Measurements from ENCODE around the gene RAB25.
"Not testable (repeated sequence)": the region's sequence is repeated elsewhere in the genome, so short reads cannot be mapped to it uniquely, and the experiment has no call there.

RAB25 gene

GRCh38 chr1:156055281-156056048 is 5.5 kb upstream of the RAB25 start:
- no peak for DNase-seq

DNA sequence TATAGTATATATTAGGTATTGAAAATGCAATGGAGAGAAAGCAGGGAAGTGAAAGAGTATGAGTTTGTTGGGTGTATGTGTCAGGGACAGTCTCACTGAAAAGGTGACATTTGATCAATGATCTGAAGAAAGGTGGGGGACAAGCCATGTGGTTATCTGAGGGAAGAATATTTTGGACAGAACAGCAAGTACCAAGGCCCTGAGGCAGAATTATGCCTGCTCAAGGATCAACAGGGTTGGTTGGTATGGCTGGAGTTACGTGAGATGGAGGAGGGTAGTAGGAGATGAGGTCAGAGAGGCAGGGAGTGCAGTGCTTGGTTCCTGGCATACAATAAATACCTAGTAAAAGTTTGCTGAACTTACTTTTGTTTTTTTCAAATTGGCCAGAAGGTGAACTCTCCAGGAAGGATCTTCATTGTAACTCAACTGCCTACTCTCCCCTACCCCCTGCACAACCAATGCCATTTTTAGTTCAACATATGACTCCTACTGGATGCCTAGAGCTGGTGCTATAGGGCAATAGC is 4.6 kb upstream of the RAB25 start:
- no peak for DNase-seq

DNA sequence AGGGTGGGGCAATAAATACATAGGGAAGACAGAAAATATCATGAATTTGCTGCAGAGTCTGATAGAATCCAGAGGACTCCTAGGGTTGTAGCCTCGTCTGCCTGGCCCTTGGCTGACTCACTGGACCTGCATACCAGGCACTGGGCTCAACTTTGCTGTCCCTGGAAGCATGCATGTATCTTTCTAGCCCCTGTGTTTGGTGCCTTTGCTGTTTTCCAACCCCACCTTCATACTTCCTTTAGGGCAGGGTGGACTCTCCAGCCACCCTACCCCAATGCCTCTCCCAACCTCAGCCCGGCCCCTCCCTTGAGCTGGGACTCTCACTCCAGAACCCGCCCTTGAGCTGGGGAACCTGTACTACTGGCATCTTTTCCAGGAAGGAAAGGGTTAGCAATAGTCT is 1.2 kb downstream of the RAB25 start:
- DNase-seq: no peak

DNA sequence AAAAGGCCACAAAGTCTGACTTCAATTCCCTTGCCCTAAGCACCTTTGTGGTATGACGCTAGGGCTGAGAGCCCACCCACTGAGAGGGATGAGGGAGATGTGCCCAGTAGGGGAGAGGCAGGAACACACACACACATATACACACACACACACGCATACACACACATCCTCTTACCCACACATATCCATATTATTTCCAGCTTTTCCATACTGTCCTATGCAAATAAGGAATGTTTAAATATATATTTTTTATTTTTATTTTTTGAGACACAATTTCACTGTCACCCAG is 3.0 kb downstream of the RAB25 start:
- DNase-seq: no peak

- no peak for DNase-seq
Measured at GRCh38 chr1:156064615-156065014, 3.7 kb downstream of the RAB25 start.

- no peak for DNase-seq
Measured at GRCh38 chr1:156065212-156065611, 4.3 kb downstream of the RAB25 start.

- no peak for DNase-seq
Measured at GRCh38 chr1:156065871-156066270, 4.9 kb downstream of the RAB25 start.

GRCh38 chr1:156067262-156067661 is 6.3 kb downstream of the RAB25 start:
- DNase-seq: no peak

DNA sequence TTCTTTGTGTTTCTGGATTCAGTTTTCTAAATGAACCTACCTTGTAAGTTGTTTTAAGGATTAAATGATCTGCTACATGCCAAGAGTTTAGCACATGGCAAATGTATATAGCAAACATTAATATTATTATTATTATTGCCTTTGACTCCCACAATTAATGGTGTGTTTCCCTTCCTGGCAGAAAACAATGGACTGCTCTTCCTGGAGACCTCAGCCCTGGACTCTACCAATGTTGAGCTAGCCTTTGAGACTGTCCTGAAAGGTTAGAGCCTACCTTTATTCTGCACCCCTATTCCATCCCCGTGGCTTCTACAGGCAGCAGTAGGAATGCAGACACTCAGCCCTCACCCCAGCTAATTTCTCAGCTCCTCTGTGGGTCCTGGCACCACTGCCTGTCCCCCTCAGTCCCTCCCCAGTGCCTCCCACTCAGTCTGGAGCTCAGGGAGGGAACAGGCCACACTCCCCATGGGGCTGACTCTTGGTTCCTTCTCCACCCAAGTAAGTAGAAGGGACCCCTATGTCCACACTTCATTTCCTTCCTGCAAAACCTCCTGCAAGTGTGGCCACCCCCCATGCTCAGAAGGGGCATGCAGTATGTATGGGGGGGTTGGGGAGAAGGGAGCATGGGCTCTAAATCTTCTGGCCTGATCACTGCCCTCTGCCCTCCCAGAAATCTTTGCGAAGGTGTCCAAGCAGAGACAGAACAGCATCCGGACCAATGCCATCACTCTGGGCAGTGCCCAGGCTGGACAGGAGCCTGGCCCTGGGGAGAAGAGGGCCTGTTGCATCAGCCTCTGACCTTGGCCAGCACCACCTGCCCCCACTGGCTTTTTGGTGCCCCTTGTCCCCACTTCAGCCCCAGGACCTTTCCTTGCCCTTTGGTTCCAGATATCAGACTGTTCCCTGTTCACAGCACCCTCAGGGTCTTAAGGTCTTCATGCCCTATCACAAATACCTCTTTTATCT is 8.8 kb downstream of the RAB25 start:
- DNase-seq: no peak

DNA sequence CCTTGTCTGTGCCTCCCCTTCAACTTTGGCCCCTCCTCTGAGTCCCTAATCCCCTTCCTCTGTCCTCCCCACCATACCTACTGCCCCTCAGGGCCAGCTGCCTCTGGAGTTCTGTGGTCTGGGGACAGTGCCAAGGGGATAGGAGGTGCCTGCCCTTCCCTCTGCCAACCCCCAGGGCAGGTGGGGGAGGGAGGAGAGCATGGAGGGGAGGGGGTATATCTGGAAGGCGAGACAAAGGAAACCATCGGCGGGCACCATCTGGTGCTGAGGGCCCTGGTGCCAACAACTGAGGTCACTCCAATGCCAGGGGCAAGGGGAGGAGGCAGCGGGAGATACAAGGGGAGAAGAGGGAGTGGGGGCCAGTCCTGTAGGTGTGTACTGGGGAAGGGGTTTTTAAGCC is 9.6 kb downstream of the RAB25 start:
- peak; percentile 87 for DNase-seq

DNA sequence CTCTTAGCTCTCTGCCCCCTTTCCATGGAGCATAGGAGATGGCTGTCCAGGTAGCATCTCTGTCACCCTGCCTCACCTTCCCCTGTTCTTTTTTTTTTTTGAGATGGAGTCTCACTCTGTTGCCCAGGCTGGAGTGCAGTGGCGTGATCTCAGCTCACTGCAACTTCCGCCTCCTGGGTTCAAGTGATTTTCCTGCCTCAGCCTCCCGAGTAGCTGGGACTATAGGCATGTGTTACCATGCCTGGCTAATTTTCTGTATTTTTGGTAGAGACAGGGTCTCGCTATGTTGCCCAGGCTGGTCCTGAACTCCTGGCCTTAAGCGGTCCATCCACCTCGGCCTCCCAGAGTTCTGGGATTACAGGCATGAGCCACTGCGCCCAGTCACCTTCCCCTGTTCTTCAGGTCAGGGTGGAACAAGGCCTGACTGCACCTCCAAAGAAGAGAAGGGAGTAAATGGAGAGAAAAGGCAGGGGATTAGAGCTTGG is 10.4 kb downstream of the RAB25 start:
- DNase-seq: not testable (repeated sequence)

GRCh38 chr1:156072251-156072650 is 11.3 kb downstream of the RAB25 start:
- DNase-seq: no peak

GRCh38 chr1:156073110-156073687 is 12.2 kb downstream of the RAB25 start:
- no peak for DNase-seq

DNA sequence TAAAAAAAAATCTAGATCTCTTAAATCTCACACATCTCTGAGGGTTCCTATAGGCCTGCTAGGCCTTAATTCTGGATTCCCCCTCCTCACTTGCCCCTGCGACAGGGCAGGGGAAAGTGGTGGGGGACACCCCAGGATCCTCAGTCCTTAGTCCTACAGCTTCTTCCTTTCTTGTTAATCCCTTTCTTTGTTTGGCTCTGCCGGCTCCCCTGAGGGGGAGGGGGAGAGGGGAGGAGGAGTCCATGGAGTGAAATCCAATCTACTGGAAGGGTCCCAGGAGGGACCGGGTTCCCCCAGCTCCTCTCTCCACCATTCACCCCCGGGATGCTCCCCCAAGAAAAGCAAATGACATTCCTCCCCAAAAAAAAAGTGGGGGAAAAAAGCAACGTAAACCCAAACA is 12.8 kb downstream of the RAB25 start:
- no peak for DNase-seq

DNA sequence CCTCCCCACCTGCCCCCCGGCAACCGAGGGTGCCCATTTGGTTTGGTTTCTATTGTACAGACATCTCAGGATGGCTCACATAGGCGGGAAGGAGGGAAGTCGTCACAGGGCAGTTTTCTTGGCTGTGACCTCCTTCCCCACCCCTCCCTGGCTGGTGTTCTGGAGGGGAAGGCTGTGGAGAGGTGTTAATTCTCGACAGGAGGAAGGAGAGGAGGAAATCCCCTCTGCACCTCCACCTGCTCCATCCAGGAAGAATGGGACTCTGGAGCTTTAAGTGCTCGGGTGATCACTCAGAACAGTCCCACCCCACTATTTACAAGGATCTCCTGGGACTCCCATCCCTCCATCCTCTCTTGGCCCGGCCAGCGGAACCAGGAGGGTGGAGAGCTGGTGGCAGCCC is 13.7 kb downstream of the RAB25 start:
- DNase-seq: no peak

- no peak for DNase-seq
Measured at GRCh38 chr1:156075162-156075561, 14.2 kb downstream of the RAB25 start.

- DNase-seq: no peak
Measured at GRCh38 chr1:156075775-156076204, 14.8 kb downstream of the RAB25 start.

GRCh38 chr1:156076609-156077429 is 15.9 kb downstream of the RAB25 start:
- DNase-seq: no peak

DNA sequence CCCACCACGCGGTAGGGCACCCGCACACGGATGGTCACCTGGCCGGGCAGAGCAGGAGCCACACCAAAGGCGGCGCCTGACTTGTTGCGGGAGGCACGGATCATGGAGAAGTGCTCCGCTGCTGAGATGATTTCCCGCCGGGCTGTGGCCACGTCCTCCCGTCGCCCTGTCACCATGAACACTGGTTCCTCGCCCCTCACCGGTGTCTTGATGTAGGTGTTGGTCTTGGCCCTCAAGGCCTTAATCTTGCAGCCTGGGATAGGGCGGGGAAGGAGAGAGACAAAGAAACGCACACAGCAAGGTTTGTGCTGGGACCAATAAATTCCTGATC is 16.4 kb downstream of the RAB25 start:
- DNase-seq: no peak

DNA sequence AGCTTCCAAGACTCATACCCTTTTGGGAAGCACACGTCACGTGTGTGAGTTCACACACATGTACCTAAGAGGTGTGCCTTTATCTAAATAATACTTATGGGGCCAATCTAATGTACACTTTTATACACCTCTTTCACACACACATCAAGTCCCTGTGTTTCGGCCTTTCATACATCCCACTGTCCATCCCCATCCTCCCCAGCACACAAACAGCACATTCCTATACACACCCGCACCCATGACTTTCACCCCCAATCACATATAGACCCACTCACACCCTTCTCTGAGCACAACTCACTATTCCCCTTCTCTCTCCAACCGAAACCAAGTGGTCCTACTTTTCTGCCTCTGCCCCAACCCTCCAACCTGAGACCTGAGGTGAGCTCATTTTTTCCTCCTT is 17.8 kb downstream of the RAB25 start:
- no peak for DNase-seq

DNA sequence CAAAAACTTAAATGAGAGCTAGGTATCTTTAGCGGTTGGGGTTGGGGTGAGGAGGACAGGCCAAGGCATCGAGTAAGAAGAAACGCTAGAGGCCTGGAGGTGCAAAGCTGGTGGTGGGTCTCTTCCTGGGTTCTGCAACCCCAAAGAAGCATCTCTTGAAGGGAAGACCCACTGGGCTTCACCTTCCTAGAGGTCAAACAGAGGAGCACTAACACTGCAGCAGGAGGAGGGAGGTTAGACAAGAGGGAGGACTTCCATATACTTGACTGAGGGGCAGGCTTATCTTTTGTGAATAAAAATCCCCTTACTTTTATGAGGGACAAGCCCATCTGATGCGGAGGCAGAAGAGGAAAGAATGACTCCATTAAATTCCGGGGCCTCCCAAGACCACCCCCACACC is 18.8 kb downstream of the RAB25 start:
- DNase-seq: no peak

- DNase-seq: no peak
Measured at GRCh38 chr1:156080241-156080862, 19.4 kb downstream of the RAB25 start.

All from DMS 273 treated with DMSO at 0.1 percent for 48 hours (cell line).